Measurements from ENCODE around the gene CPNE4.

CPNE4 gene

GRCh38 chr3:131623431-131623830 lies 411.4 kb downstream of the CPNE4 start:
- DNase-seq (ENCODE audit: insufficient read length, low spot score) = no peak
- no peak for FAIRE-seq
- no peak for TF ChIP-seq POLR2A (IDR thresholded peaks at IDR 0.05; ENCODE audit: low read depth, low read length)

- FAIRE-seq = no peak
- DNase-seq (ENCODE audit: insufficient read length, low spot score) = no peak
- TF ChIP-seq POLR2A (IDR thresholded peaks at IDR 0.05; ENCODE audit: low read depth, low read length) = no peak
Measured at GRCh38 chr3:131622726-131623125, 412.1 kb downstream of the CPNE4 start.

- TF ChIP-seq POLR2A (IDR thresholded peaks at IDR 0.05; ENCODE audit: low read depth, low read length) = no peak
- DNase-seq (ENCODE audit: insufficient read length, low spot score) (no peak), FAIRE-seq (no peak)
Measured at GRCh38 chr3:131620977-131621376, 413.8 kb downstream of the CPNE4 start.

GRCh38 chr3:131619821-131620220 lies 415.0 kb downstream of the CPNE4 start:
- no peak for DNase-seq (ENCODE audit: insufficient read length, low spot score)
- no peak for TF ChIP-seq POLR2A (IDR thresholded peaks at IDR 0.05; ENCODE audit: low read depth, low read length)
- no peak for FAIRE-seq

- FAIRE-seq (no peak), DNase-seq (ENCODE audit: insufficient read length, low spot score) (no peak)
- TF ChIP-seq POLR2A (IDR thresholded peaks at IDR 0.05; ENCODE audit: low read depth, low read length) = no peak
Measured at GRCh38 chr3:131616719-131617118, 418.1 kb downstream of the CPNE4 start.

GRCh38 chr3:131612745-131613144 lies 422.1 kb downstream of the CPNE4 start:
- FAIRE-seq = no peak

GRCh38 chr3:131610174-131610573 lies 424.6 kb downstream of the CPNE4 start:
- no peak for FAIRE-seq

More at GRCh38 chr3:131612745-131613144, 422.1 kb downstream of the CPNE4 start:
- no peak for DNase-seq (ENCODE audit: insufficient read length, low spot score)
- TF ChIP-seq POLR2A (IDR thresholded peaks at IDR 0.05; ENCODE audit: low read depth, low read length) = no peak

GRCh38 chr3:131608741-131609140 lies 426.1 kb downstream of the CPNE4 start:
- no peak for TF ChIP-seq POLR2A (IDR thresholded peaks at IDR 0.05; ENCODE audit: low read depth, low read length)
- FAIRE-seq (no peak), DNase-seq (ENCODE audit: insufficient read length, low spot score) (no peak)

More at GRCh38 chr3:131610174-131610573, 424.6 kb downstream of the CPNE4 start:
- no peak for DNase-seq (ENCODE audit: insufficient read length, low spot score)
- no peak for TF ChIP-seq POLR2A (IDR thresholded peaks at IDR 0.05; ENCODE audit: low read depth, low read length)

- FAIRE-seq (no peak), DNase-seq (ENCODE audit: insufficient read length, low spot score) (no peak)
- TF ChIP-seq POLR2A (IDR thresholded peaks at IDR 0.05; ENCODE audit: low read depth, low read length) = no peak
Measured at GRCh38 chr3:131608296-131608695, 426.5 kb downstream of the CPNE4 start.

- DNase-seq (ENCODE audit: insufficient read length, low spot score) (no peak), FAIRE-seq (no peak)
- no peak for TF ChIP-seq POLR2A (IDR thresholded peaks at IDR 0.05; ENCODE audit: low read depth, low read length)
Measured at GRCh38 chr3:131605916-131606315, 428.9 kb downstream of the CPNE4 start.

GRCh38 chr3:131602011-131602779 lies 432.6 kb downstream of the CPNE4 start:
- no peak for TF ChIP-seq POLR2A (IDR thresholded peaks at IDR 0.05; ENCODE audit: low read depth, low read length)
- FAIRE-seq = no peak
- DNase-seq (ENCODE audit: insufficient read length, low spot score) = no peak

- TF ChIP-seq POLR2A (IDR thresholded peaks at IDR 0.05; ENCODE audit: low read depth, low read length) = no peak
- FAIRE-seq (no peak), DNase-seq (ENCODE audit: insufficient read length, low spot score) (no peak)
Measured at GRCh38 chr3:131597816-131598215, 437.0 kb downstream of the CPNE4 start.

- no peak for TF ChIP-seq POLR2A (IDR thresholded peaks at IDR 0.05; ENCODE audit: low read depth, low read length)
- no peak for FAIRE-seq
Measured at GRCh38 chr3:131596884-131597283, 437.9 kb downstream of the CPNE4 start.

GRCh38 chr3:131591394-131592014 lies 443.3 kb downstream of the CPNE4 start:
- DNase-seq (ENCODE audit: insufficient read length, low spot score) (peak; percentile 6), FAIRE-seq (peak; percentile 50)
- TF ChIP-seq POLR2A (IDR thresholded peaks at IDR 0.05; ENCODE audit: low read depth, low read length) = no peak

More at GRCh38 chr3:131596884-131597283, 437.9 kb downstream of the CPNE4 start:
- DNase-seq (ENCODE audit: insufficient read length, low spot score) = no peak

- no peak for DNase-seq (ENCODE audit: insufficient read length, low spot score)
- no peak for FAIRE-seq
- TF ChIP-seq POLR2A (IDR thresholded peaks at IDR 0.05; ENCODE audit: low read depth, low read length) = no peak
Measured at GRCh38 chr3:131586277-131586676, 448.5 kb downstream of the CPNE4 start.

Data from H54 (cell line).